Activated naive CD4-positive, alpha-beta T cell treated with anti-CD3 and anti-CD28 coated beads, Interleukin-2, amount 10 ng/mL, durations not matched to agents 7 days and 5 days (primary cell): ENCODE measurements around the gene MED25.

Experiments
- CTCF ChIA-PET: fragments of 350-600 bp; sonication (Branson Sonifier 250); formaldehyde crosslinking; loops from one replicate; lab custom pipeline; 2021; ENCODE audit warnings: antibody characterized with exemption; lab: Charles Lee
- DNase-seq: peaks from one replicate; pipeline ENCODE4 v3.0.0-alpha.2; 2020
- H3K27ac Mint-ChIP-seq: one replicate; pipeline ENCODE4 v1.8.0; 2021; ENCODE audit warnings: mild to moderate bottlenecking, moderate library complexity, mixed read lengths
- H3K27me3 Mint-ChIP-seq: one replicate; pipeline ENCODE4 v1.8.0; 2021; ENCODE audit warnings: mild to moderate bottlenecking, mixed read lengths
- H3K36me3 Mint-ChIP-seq: one replicate; pipeline ENCODE4 v1.8.0; 2021; ENCODE audit warnings: mixed read lengths
- H3K4me1 Mint-ChIP-seq: one replicate; pipeline ENCODE4 v1.8.0; 2021; ENCODE audit warnings: mixed read lengths
- H3K4me3 Mint-ChIP-seq: one replicate; pipeline ENCODE4 v1.8.0; 2021; ENCODE audit warnings: mild to moderate bottlenecking, moderate library complexity, mixed read lengths
- H3K9me3 Mint-ChIP-seq: one replicate; pipeline ENCODE4 v1.8.0; 2021; ENCODE audit warnings: mixed read lengths

The MED25 gene

GRCh38 chr19:49858088-49858985 is 40.2 kb downstream of the MED25 start:
- H3K36me3 Mint-ChIP-seq = peaks cover 26% of the 10 kb centered on the region
- H3K4me1 Mint-ChIP-seq = peaks cover 5% of the 10 kb centered on the region
- no peak for DNase-seq
- CTCF ChIA-PET = no interaction called here
- H3K9me3 Mint-ChIP-seq = no peaks in the 10 kb centered on the region
- no peak overlapping the region for H3K27ac Mint-ChIP-seq
- peaks cover 5% of the 10 kb centered on the region for H3K27me3 Mint-ChIP-seq
- H3K4me3 Mint-ChIP-seq = no peak overlapping the region

GRCh38 chr19:49859682-49860335 is 41.7 kb downstream of the MED25 start:
- CTCF ChIA-PET = no interaction called here
- H3K4me3 Mint-ChIP-seq = no peak overlapping the region
- no peak overlapping the region for H3K27ac Mint-ChIP-seq
- peaks cover 12% of the 10 kb centered on the region for H3K4me1 Mint-ChIP-seq
- H3K9me3 Mint-ChIP-seq = no peaks in the 10 kb centered on the region
- DNase-seq = no peak
- no peaks in the 10 kb centered on the region for H3K27me3 Mint-ChIP-seq
- H3K36me3 Mint-ChIP-seq = peaks cover 39% of the 10 kb centered on the region

- CTCF ChIA-PET = interaction anchor here (1.0 kb wide), 1 partner anchor 9 kb away, joined by 3 read pairs; no protein-coding TSS in a partner anchor
- H3K4me1 Mint-ChIP-seq = peaks cover 19% of the 10 kb centered on the region
- H3K27ac Mint-ChIP-seq = peak overlapping the region; percentile 28
- peaks cover 41% of the 10 kb centered on the region for H3K36me3 Mint-ChIP-seq
- H3K27me3 Mint-ChIP-seq = no peaks in the 10 kb centered on the region
- H3K4me3 Mint-ChIP-seq = no peak overlapping the region
- DNase-seq = no peak
- H3K9me3 Mint-ChIP-seq = no peaks in the 10 kb centered on the region
These were observed 42.4 kb downstream of the MED25 start for GRCh38 chr19:49860336-49861102.

GRCh38 chr19:49861107-49861506 is 43.0 kb downstream of the MED25 start:
- Mint-ChIP-seq H3K36me3 (peaks cover 41% of the 10 kb centered on the region), H3K27me3 (no peaks in the 10 kb centered on the region), H3K4me1 (peaks cover 25% of the 10 kb centered on the region), H3K9me3 (no peaks in the 10 kb centered on the region), H3K4me3 (no peak overlapping the region), H3K27ac (no peak overlapping the region)
- CTCF ChIA-PET = interaction anchor here (1.0 kb wide), 1 partner anchor 9 kb away, joined by 3 read pairs; no protein-coding TSS in a partner anchor
- no peak for DNase-seq

GRCh38 chr19:49861541-49862378 is 43.7 kb downstream of the MED25 start:
- Mint-ChIP-seq H3K36me3 (peaks cover 46% of the 10 kb centered on the region), H3K27me3 (no peaks in the 10 kb centered on the region), H3K9me3 (no peaks in the 10 kb centered on the region), H3K27ac (no peak overlapping the region), H3K4me3 (no peak overlapping the region), H3K4me1 (peaks cover 31% of the 10 kb centered on the region)
- no peak for DNase-seq
- CTCF ChIA-PET = interaction anchor here (1.0 kb wide), 1 partner anchor 10 kb away, joined by 3 read pairs; no protein-coding TSS in a partner anchor

GRCh38 chr19:49862391-49863253 is 44.5 kb downstream of the MED25 start:
- peaks cover 36% of the 10 kb centered on the region for H3K4me1 Mint-ChIP-seq

GRCh38 chr19:49863254-49863934 is 45.3 kb downstream of the MED25 start:
- Mint-ChIP-seq H3K9me3 (no peaks in the 10 kb centered on the region), H3K27ac (peak overlapping the region; percentile 28), H3K4me3 (no peak overlapping the region), H3K27me3 (no peaks in the 10 kb centered on the region), H3K36me3 (peaks cover 43% of the 10 kb centered on the region), H3K4me1 (peaks cover 36% of the 10 kb centered on the region)
- CTCF ChIA-PET = interaction anchor here (1.2 kb wide), 1 partner anchor 13 kb away, joined by 3 read pairs; no protein-coding TSS in a partner anchor
- DNase-seq = no peak

More at GRCh38 chr19:49862391-49863253, 44.5 kb downstream of the MED25 start:
- Mint-ChIP-seq H3K27me3 (no peaks in the 10 kb centered on the region), H3K27ac (no peak overlapping the region), H3K36me3 (peaks cover 44% of the 10 kb centered on the region), H3K4me3 (no peak overlapping the region), H3K9me3 (no peaks in the 10 kb centered on the region)
- DNase-seq = peak; percentile 44
- CTCF ChIA-PET = no interaction called here

GRCh38 chr19:49863935-49864320 is 45.8 kb downstream of the MED25 start:
- DNase-seq = no peak
- Mint-ChIP-seq H3K9me3 (no peaks in the 10 kb centered on the region), H3K27ac (peak overlapping the region; percentile 28), H3K4me3 (no peak overlapping the region), H3K36me3 (peaks cover 43% of the 10 kb centered on the region), H3K27me3 (no peaks in the 10 kb centered on the region), H3K4me1 (peaks cover 36% of the 10 kb centered on the region)
- CTCF ChIA-PET = interaction anchor here (1.2 kb wide), 1 partner anchor 13 kb away, joined by 3 read pairs; no protein-coding TSS in a partner anchor

GRCh38 chr19:49864890-49865289 is 46.8 kb downstream of the MED25 start:
- CTCF ChIA-PET = interaction anchor here (1.1 kb wide), 1 partner anchor 26 kb away, joined by 3 read pairs; no protein-coding TSS in a partner anchor
- Mint-ChIP-seq H3K4me3 (no peak overlapping the region), H3K9me3 (no peaks in the 10 kb centered on the region), H3K36me3 (peaks cover 41% of the 10 kb centered on the region), H3K27me3 (no peaks in the 10 kb centered on the region), H3K27ac (no peak overlapping the region), H3K4me1 (peaks cover 36% of the 10 kb centered on the region)
- DNase-seq = no peak

- H3K9me3 Mint-ChIP-seq = no peaks in the 10 kb centered on the region
- peak within 1 kb of the TSS; percentile 99 for H3K4me3 Mint-ChIP-seq
- no peaks in the 10 kb centered on the region for H3K27me3 Mint-ChIP-seq
- no peak within 1 kb of the TSS for H3K27ac Mint-ChIP-seq
- CTCF ChIA-PET = interaction anchor here (1.3 kb wide), 1 partner anchor 13 kb away, joined by 3 read pairs; no protein-coding TSS in a partner anchor
- H3K36me3 Mint-ChIP-seq = peaks cover 38% of the 10 kb centered on the region
- DNase-seq = peak; percentile 93
- peaks cover 50% of the 10 kb centered on the region for H3K4me1 Mint-ChIP-seq
These were observed 49.1 kb downstream of the MED25 start, which contains the start of gene PNKP for GRCh38 chr19:49866933-49867782. Gene PNKP (minus strand): TSS chr19:49867576. CDS start chr19:49867204, 372 bp downstream.

GRCh38 chr19:49869009-49869483 is 51.0 kb downstream of the MED25 start:
- no peaks in the 10 kb centered on the region for H3K27me3 Mint-ChIP-seq
- no peak overlapping the region for H3K27ac Mint-ChIP-seq
- H3K4me3 Mint-ChIP-seq = no peak overlapping the region
- H3K4me1 Mint-ChIP-seq = peaks cover 50% of the 10 kb centered on the region
- CTCF ChIA-PET = interaction anchor here (1.1 kb wide), 1 partner anchor 26 kb away, joined by 3 read pairs; no protein-coding TSS in a partner anchor
- peaks cover 28% of the 10 kb centered on the region for H3K36me3 Mint-ChIP-seq
- no peak for DNase-seq
- no peaks in the 10 kb centered on the region for H3K9me3 Mint-ChIP-seq
